Fibroblast of lung (primary cell): ENCODE results near the gene HOXC6. TPM values are rescaled to one million over a fixed set of nuclear protein-coding genes. Genes with fewer than 3 reads are reported as not detected.

Source experiments
- DNase-seq, 2 donors: peaks; one replicate each; pipeline versions ENCODE4 v3.0.0 to v3.0.0-alpha.2; 2010; ENCODE audit warnings: low read depth in 2 of 2
- H2AFZ ChIP-seq: 2 replicates; pipeline ENCODE4 v1.5.1; 2012; ENCODE audit warnings: low read length, control low read depth, inconsistent platforms
- H3K27ac ChIP-seq: 2 replicates; pipeline ENCODE4 v1.5.1; 2011; ENCODE audit warnings: low read length, control low read depth; ENCODE audit not compliant: insufficient read depth
- H3K27me3 ChIP-seq: 2 replicates; pipeline ENCODE4 v1.5.1; 2011; ENCODE audit warnings: mild to moderate bottlenecking, low read length; ENCODE audit not compliant: control insufficient read depth, insufficient read depth
- H3K36me3 ChIP-seq: 2 replicates; pipeline ENCODE4 v1.5.1; 2011; ENCODE audit warnings: low read length; ENCODE audit not compliant: control insufficient read depth, insufficient read depth
- H3K4me1 ChIP-seq: 2 replicates; pipeline ENCODE4 v1.5.1; 2011; ENCODE audit warnings: low read length; ENCODE audit not compliant: control insufficient read depth, insufficient read depth; ENCODE audit errors: extremely low read depth
- H3K4me2 ChIP-seq: 2 replicates; pipeline ENCODE4 v1.5.1; 2011; ENCODE audit warnings: low read length, control low read depth; ENCODE audit not compliant: insufficient read depth; ENCODE audit errors: extremely low read depth
- H3K4me3 ChIP-seq, 4 experiments: fragments of 200-600 bp in 1 of 4; sonication (generic) in 1 of 4; replicated peaks in 1 of 4; 2 replicates each; pipeline ENCODE4 v1.5.1; 2011 to 2016; ENCODE audit warnings: low read length in 4 of 4, low read depth in 3 of 4, mild to moderate bottlenecking in 3 of 4, control low read depth in 2 of 4, inconsistent platforms in 1 of 4, mixed read lengths in 1 of 4; ENCODE audit not compliant: insufficient read depth in 1 of 4; ENCODE audit errors: control extremely low read depth in 1 of 4
- H3K79me2 ChIP-seq: 2 replicates; pipeline ENCODE4 v1.5.1; 2012; ENCODE audit warnings: mild to moderate bottlenecking, low read length, inconsistent platforms; ENCODE audit not compliant: control insufficient read depth, insufficient read depth
- H3K9ac ChIP-seq: 2 replicates; pipeline ENCODE4 v1.5.1; 2011; ENCODE audit warnings: mild to moderate bottlenecking, low read length, control low read depth; ENCODE audit not compliant: insufficient read depth
- H3K9me3 ChIP-seq: 2 replicates; pipeline ENCODE4 v1.5.1; 2012; ENCODE audit warnings: low read depth, low read length; ENCODE audit not compliant: control insufficient read depth, insufficient read depth
- H4K20me1 ChIP-seq: 2 replicates; pipeline ENCODE4 v1.5.1; 2011; ENCODE audit warnings: low read length; ENCODE audit not compliant: control insufficient read depth, insufficient read depth; ENCODE audit errors: extremely low read depth
- EZH2 ChIP-seq: IDR thresholded peaks from 2 replicates; pipeline ENCODE4 v1.5.1; 2012; ENCODE audit warnings: low read length, control low read depth, mild to moderate bottlenecking; ENCODE audit errors: missing control alignments
- polyA plus RNA-seq, 2 donors: library from polyadenylated mRNA; depleted of rRNA in 1 of 2; stranded (reverse) in 1 of 2; unstranded in 1 of 2; fragments of >200 nt; gene quantifications; 2 replicates each; pipeline ENCODE4 v1.2.1, GENCODE V29; 2011 to 2012; ENCODE audit warnings: missing spikeins in 1 of 2
- total RNA-seq: library from RNA; depleted of rRNA; stranded (reverse); fragments of >200 nt; gene quantifications from 2 replicates; pipeline ENCODE4 v1.2.1, GENCODE V29; 2014
- TF ChIP-seq, protein P1 (sequence below), 2 donors: IDR thresholded peaks in 1 of 2; conservative IDR thresholded peaks in 1 of 2; 1 replicate in 1 of 2; 2 replicates in 1 of 2; pipeline ENCODE4 v1.5.1; 2011 to 2012; ENCODE audit warnings: low read length in 2 of 2, control low read depth in 1 of 2, inconsistent platforms in 1 of 2, low read depth in 1 of 2, mild to moderate bottlenecking in 1 of 2

Gene HOXC6
- total and polyA plus RNA-seq, 2 donors (not counting 1 experiment from before 2014, with no cell fraction given) = 0.17 to 0.52 TPM

DNA sequence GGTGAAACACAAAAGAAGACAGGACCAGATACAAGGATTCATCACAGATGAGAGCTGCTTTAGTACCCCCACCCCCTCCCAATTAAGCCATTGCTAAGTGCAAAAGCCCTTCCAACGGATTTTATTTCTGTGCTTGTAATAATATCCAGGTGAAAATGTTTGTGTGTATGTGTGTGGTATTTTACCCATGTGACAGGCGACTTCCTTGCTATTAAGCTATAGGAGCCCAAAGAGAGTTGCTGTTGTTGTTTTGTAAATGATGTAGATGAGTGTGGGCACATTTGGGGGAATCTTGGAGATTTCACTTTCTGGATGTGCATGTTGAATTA lies 22.2 kb downstream of the HOXC6 start:
- TF ChIP-seq, protein P1, sequence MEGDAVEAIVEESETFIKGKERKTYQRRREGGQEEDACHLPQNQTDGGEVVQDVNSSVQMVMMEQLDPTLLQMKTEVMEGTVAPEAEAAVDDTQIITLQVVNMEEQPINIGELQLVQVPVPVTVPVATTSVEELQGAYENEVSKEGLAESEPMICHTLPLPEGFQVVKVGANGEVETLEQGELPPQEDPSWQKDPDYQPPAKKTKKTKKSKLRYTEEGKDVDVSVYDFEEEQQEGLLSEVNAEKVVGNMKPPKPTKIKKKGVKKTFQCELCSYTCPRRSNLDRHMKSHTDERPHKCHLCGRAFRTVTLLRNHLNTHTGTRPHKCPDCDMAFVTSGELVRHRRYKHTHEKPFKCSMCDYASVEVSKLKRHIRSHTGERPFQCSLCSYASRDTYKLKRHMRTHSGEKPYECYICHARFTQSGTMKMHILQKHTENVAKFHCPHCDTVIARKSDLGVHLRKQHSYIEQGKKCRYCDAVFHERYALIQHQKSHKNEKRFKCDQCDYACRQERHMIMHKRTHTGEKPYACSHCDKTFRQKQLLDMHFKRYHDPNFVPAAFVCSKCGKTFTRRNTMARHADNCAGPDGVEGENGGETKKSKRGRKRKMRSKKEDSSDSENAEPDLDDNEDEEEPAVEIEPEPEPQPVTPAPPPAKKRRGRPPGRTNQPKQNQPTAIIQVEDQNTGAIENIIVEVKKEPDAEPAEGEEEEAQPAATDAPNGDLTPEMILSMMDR (conservative IDR thresholded peaks at IDR 0.05 in 1 of 2, IDR thresholded peaks at IDR 0.05 in 1 of 2; ENCODE audit: low read depth in 1 of 2, low read length in 2 of 2) = no peak
- TF ChIP-seq EZH2 = no peak
- H3K27ac ChIP-seq = no peak overlapping the region
- H3K36me3 ChIP-seq = no peaks in the 10 kb centered on the region
- H3K9me3 ChIP-seq = no peaks in the 10 kb centered on the region
- H3K9ac ChIP-seq = no peak overlapping the region
- H3K79me2 ChIP-seq = no peaks in the 10 kb centered on the region
- peaks cover 19% of the 10 kb centered on the region for H3K27me3 ChIP-seq
- DNase-seq = no peak
- no peak overlapping the region for H3K4me2 ChIP-seq
- no peaks in the 10 kb centered on the region for H4K20me1 ChIP-seq
- H2AFZ ChIP-seq = no peak overlapping the region
- no peak overlapping the region for H3K4me3 ChIP-seq
- H3K4me1 ChIP-seq = no peaks in the 10 kb centered on the region

DNA sequence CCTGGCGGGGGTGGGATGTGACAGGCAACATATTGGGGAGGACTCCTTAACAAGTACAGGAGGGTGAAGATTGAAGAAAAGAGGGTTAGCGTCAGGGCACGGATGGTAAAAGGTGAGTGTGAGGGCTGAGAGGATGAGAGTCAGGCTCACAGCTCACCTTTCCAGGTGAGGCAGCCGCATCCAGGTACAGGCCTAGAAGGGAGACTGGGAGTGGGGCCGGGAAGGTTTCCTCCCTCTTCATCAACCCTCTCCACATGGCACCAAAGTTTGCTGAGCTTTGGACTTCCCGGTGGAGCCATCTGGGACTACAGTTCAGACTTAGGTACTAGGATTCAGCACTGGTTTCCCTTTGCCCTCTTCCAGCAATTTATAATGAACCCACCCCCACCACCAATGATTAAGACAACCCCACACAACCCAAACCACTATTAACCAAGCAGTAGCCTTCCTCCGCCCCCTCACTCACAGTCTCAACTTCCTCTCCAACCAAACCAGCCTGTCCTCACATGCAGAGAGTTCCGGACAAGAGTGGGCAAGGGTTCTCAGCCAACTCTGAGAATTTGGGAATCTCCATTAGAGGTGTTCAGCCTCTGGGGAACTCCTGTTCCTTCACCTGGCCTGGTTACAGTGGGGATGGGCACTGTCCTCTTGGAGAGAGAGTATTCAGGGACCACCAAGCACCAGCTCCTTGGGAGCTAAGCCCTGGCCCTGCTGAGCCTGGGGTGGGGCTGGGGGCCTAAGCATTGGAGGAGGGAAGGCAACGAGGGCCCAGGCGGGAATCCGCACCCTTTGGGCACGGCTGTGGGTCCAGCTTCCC lies 23.0 kb downstream of the HOXC6 start:
- Histone ChIP-seq H3K4me2 (no peak overlapping the region), H2AFZ (no peak overlapping the region), H3K9me3 (no peaks in the 10 kb centered on the region), H3K36me3 (no peaks in the 10 kb centered on the region), H3K4me3 (no peak overlapping the region), H3K79me2 (no peaks in the 10 kb centered on the region), H4K20me1 (no peaks in the 10 kb centered on the region), H3K27me3 (peaks cover 19% of the 10 kb centered on the region), H3K9ac (no peak overlapping the region), H3K27ac (no peak overlapping the region), H3K4me1 (no peaks in the 10 kb centered on the region)
- TF ChIP-seq, protein P1 (conservative IDR thresholded peaks at IDR 0.05 in 1 of 2, IDR thresholded peaks at IDR 0.05 in 1 of 2; ENCODE audit: low read depth in 1 of 2, low read length in 2 of 2) = no peak
- DNase-seq = no peak

DNA sequence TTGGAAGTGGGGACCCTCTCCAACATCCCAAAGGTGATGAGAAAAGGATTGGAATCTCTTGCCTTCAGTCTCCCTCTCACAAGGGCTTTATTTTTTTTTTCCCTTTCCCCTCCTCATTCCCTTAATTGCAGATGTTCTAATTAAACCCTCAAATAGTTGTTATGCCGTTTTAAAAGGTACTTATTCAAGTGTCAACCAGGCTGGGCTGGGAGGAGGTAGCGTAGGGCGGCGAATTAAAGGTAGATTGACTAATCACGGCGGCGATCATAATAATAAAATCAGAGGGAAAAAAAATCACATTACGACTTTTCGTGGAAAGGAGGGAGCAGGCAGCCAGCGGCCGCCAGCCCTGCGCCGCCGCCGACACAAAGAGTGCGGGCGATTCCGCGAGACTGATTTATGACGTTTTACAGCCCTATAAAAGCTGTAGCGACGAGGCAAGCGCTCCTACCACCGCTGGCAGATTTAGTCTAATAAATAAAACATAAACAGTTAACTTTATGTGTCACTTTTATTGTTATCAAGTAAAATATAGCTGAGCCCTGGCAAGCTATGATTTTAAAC lies 23.7 kb downstream of the HOXC6 start:
- Histone ChIP-seq H2AFZ (no peak overlapping the region), H3K79me2 (no peaks in the 10 kb centered on the region)

More for the DNA sequence above, 23.7 kb downstream of the HOXC6 start:
- no peak overlapping the region for H3K9ac ChIP-seq
- no peak overlapping the region for H3K4me3 ChIP-seq
- H4K20me1 ChIP-seq = no peaks in the 10 kb centered on the region
- TF ChIP-seq, protein P1 (conservative IDR thresholded peaks at IDR 0.05 in 1 of 2, IDR thresholded peaks at IDR 0.05 in 1 of 2; ENCODE audit: low read depth in 1 of 2, low read length in 2 of 2) = no peak
- TF ChIP-seq EZH2 = no peak
- no peaks in the 10 kb centered on the region for H3K4me1 ChIP-seq
- H3K9me3 ChIP-seq = no peaks in the 10 kb centered on the region
- no peak for DNase-seq
- H3K36me3 ChIP-seq = no peaks in the 10 kb centered on the region
- peaks cover 14% of the 10 kb centered on the region for H3K27me3 ChIP-seq
- H3K27ac ChIP-seq = no peak overlapping the region
- no peak overlapping the region for H3K4me2 ChIP-seq
